Measurements from ENCODE around the gene TRAPPC14. TPM values are rescaled to one million over a fixed set of nuclear protein-coding genes. Genes with fewer than 3 reads are reported as not detected.

TRAPPC14 gene
- total RNA-seq, 4 donors from 2014 or later: 2.6 to 6.7 (median 4.6) TPM

- no peak for TF ChIP-seq CTCF (IDR thresholded peaks at IDR 0.05; ENCODE audit: low read depth)
These were observed 9.4 kb upstream of the TRAPPC14 start for GRCh38 chr7:100167912-100168323.

- no peak for TF ChIP-seq CTCF (IDR thresholded peaks at IDR 0.05; ENCODE audit: low read depth)
These were observed 8.7 kb upstream of the TRAPPC14 start for GRCh38 chr7:100166970-100167911.

GRCh38 chr7:100166317-100166940, 7.9 kb upstream of the TRAPPC14 start:
- TF ChIP-seq CTCF (IDR thresholded peaks at IDR 0.05; ENCODE audit: low read depth): no peak

GRCh38 chr7:100163871-100164270, 5.3 kb upstream of the TRAPPC14 start:
- TF ChIP-seq CTCF (IDR thresholded peaks at IDR 0.05; ENCODE audit: low read depth): no peak

GRCh38 chr7:100163006-100163531, 4.5 kb upstream of the TRAPPC14 start:
- TF ChIP-seq CTCF (IDR thresholded peaks at IDR 0.05; ENCODE audit: low read depth): no peak

GRCh38 chr7:100160067-100160466, 1.5 kb upstream of the TRAPPC14 start:
- TF ChIP-seq CTCF (IDR thresholded peaks at IDR 0.05; ENCODE audit: low read depth): no peak

GRCh38 chr7:100159099-100159623, 638 bp upstream of the TRAPPC14 start:
- TF ChIP-seq CTCF (IDR thresholded peaks at IDR 0.05; ENCODE audit: low read depth): no peak

Data from subcutaneous adipose tissue (tissue), 4 donors.